Stimulated activated memory B cell treated with anti-CD40 and anti-IgM and Interleukin-4, amounts not matched to agents 10 μg/mL and 1 μg/mL and 100 μg/mL, for 72 hours (primary cell): ENCODE results near the gene CACNA1D.
"Not testable (repeated sequence)": the region's sequence is repeated elsewhere in the genome, so short reads cannot be mapped to it uniquely, and the experiment has no call there.

ENCODE experiments used
- ATAC-seq: fragments of 150-1000 bp; cut with Tn5 transposase; 2 replicates; pipeline ENCODE4 v1.10.0; 2021
- H3K27ac Mint-ChIP-seq: one replicate; pipeline ENCODE4 v1.8.0; 2022; ENCODE audit warnings: mild to moderate bottlenecking, mixed read lengths
- H3K27me3 Mint-ChIP-seq: one replicate; pipeline ENCODE4 v1.8.0; 2022; ENCODE audit warnings: mixed read lengths
- H3K36me3 Mint-ChIP-seq: one replicate; pipeline ENCODE4 v1.8.0; 2022; ENCODE audit warnings: mixed read lengths
- H3K4me1 Mint-ChIP-seq: one replicate; pipeline ENCODE4 v1.8.0; 2022; ENCODE audit warnings: mixed read lengths
- H3K4me3 Mint-ChIP-seq: one replicate; pipeline ENCODE4 v1.8.0; 2022; ENCODE audit warnings: mild to moderate bottlenecking, moderate library complexity, mixed read lengths
- H3K9me3 Mint-ChIP-seq: one replicate; pipeline ENCODE4 v1.8.0; 2022; ENCODE audit warnings: mixed read lengths

CACNA1D gene

DNA sequence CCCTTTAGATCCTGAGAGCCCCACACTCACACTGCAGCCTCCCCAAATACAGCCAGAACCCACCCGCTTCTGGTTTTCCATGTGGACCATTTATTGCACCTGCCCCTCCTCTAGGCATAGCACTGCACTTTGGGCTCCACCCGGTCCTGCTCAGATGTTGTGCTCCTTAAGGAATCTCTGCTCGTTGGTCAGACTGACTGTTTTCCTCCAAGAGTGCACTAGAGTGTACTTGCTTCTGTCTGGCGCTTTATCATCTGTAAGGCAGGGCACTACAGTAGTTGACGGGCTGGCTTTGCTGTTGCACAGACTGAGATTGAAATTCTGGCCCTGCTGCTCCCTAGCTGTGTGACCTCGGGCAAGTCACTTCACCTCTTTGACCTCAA, 124.1 kb downstream of the CACNA1D start:
- ATAC-seq, result no peak
- Mint-ChIP-seq H3K9me3 (no peaks in the 10 kb centered on the region), H3K36me3 (no peaks in the 10 kb centered on the region), H3K27me3 (no peaks in the 10 kb centered on the region), H3K4me1 (peaks cover 14% of the 10 kb centered on the region), H3K27ac (no peak overlapping the region), H3K4me3 (no peak overlapping the region)

DNA sequence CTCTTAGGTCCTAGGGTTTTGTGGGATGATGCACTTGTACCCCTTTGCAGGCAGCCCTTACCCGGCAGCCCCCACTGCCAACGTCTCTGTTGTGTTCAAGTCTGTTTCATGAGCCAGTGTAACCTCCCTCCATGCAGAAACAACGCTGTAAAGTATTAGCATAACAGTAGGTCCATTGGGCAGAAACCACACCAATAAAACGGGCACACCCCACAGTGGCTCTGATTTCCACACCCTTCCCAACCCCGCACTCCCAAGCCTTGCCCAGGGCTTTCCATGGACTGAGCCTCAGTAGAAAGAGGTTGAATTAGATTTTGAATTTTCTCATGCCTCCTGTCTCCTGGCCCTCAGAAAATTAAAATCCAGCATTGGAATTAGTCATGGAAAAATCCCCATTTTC, 124.5 kb downstream of the CACNA1D start:
- H3K36me3 Mint-ChIP-seq, result no peaks in the 10 kb centered on the region
- peaks cover 10% of the 10 kb centered on the region for H3K4me1 Mint-ChIP-seq
- no peak overlapping the region for H3K27ac Mint-ChIP-seq
- no peak for ATAC-seq
- H3K4me3 Mint-ChIP-seq, result no peak overlapping the region
- H3K9me3 Mint-ChIP-seq, result no peaks in the 10 kb centered on the region
- H3K27me3 Mint-ChIP-seq, result no peaks in the 10 kb centered on the region

GRCh38 chr3:53624061-53624857, 129.8 kb downstream of the CACNA1D start:
- Mint-ChIP-seq H3K4me3 (no peak overlapping the region), H3K27me3 (peaks cover 22% of the 10 kb centered on the region), H3K27ac (no peak overlapping the region), H3K36me3 (no peaks in the 10 kb centered on the region), H3K4me1 (no peaks in the 10 kb centered on the region), H3K9me3 (no peaks in the 10 kb centered on the region)
- no peak for ATAC-seq

GRCh38 chr3:53626876-53627275, 132.5 kb downstream of the CACNA1D start:
- Mint-ChIP-seq H3K4me3 (no peak overlapping the region), H3K9me3 (peaks cover 3% of the 10 kb centered on the region), H3K27ac (no peak overlapping the region), H3K36me3 (no peaks in the 10 kb centered on the region), H3K27me3 (peaks cover 22% of the 10 kb centered on the region), H3K4me1 (no peaks in the 10 kb centered on the region)
- no peak for ATAC-seq

GRCh38 chr3:53628536-53629401, 134.4 kb downstream of the CACNA1D start:
- Mint-ChIP-seq H3K27me3 (peaks cover 22% of the 10 kb centered on the region), H3K9me3 (peaks cover 3% of the 10 kb centered on the region), H3K27ac (no peak overlapping the region), H3K36me3 (no peaks in the 10 kb centered on the region), H3K4me3 (no peak overlapping the region), H3K4me1 (no peaks in the 10 kb centered on the region)
- no peak for ATAC-seq

GRCh38 chr3:53629402-53629723, 135.0 kb downstream of the CACNA1D start:
- Mint-ChIP-seq H3K4me3 (no peak overlapping the region), H3K27ac (no peak overlapping the region), H3K27me3 (peaks cover 25% of the 10 kb centered on the region), H3K4me1 (no peaks in the 10 kb centered on the region), H3K36me3 (no peaks in the 10 kb centered on the region), H3K9me3 (peaks cover 3% of the 10 kb centered on the region)
- ATAC-seq, result no peak

GRCh38 chr3:53630547-53630946, 136.1 kb downstream of the CACNA1D start:
- no peak for ATAC-seq
- Mint-ChIP-seq H3K4me1 (no peaks in the 10 kb centered on the region), H3K9me3 (peaks cover 3% of the 10 kb centered on the region), H3K4me3 (no peak overlapping the region), H3K36me3 (no peaks in the 10 kb centered on the region), H3K27ac (no peak overlapping the region), H3K27me3 (peaks cover 31% of the 10 kb centered on the region)

DNA sequence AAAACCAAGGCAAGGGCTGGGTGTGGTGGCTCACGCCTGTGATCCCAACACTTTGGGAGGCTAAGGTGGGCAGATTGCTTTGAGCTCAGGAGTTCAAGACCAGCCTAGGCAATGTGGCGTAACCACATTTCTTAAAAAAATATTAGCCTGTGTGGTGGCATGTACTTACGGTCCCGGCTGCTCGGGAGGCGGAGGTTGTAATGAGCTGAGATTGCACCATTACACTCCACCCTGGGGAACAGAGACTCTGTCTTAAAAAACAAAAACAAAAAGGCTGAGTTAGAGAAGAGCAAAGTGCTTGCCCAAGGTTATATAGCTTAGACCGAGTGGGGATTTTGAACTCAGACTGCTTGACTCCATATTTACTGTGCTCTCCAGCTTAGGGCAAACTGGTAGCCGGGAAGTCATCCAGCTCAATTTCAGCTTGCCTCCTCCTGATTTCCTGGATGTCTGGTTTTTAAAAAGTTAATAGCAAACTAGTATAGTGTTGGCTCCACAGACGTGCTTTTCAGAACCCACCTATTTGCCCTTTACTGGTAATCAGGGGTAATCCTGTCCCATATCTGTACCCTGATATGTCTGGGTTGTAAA, 138.9 kb downstream of the CACNA1D start:
- Mint-ChIP-seq H3K9me3 (peaks cover 3% of the 10 kb centered on the region), H3K27ac (no peak overlapping the region), H3K4me1 (no peaks in the 10 kb centered on the region), H3K36me3 (no peaks in the 10 kb centered on the region), H3K4me3 (no peak overlapping the region), H3K27me3 (peaks cover 30% of the 10 kb centered on the region)
- no peak for ATAC-seq

DNA sequence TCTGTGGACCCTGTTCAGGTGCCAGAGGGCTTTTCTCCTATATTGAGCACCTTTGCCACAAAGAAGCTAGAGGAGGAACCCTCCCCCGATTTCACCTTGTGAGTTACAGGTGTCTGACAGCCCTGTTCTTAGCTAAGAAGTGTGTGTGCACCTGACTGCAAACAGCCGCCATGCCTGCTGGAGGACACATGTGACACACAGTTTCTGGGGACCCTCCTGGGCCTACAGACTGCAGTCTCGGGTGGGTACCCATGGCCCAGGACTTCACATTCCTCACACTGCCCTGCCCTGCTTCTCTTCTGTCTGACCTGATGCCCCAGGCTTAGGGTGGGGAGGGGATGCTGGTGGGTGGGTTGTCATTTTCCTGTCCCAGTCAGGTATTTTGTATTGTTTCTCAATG, 140.6 kb downstream of the CACNA1D start:
- H3K9me3 Mint-ChIP-seq, result peaks cover 3% of the 10 kb centered on the region
- H3K36me3 Mint-ChIP-seq, result no peaks in the 10 kb centered on the region
- H3K4me1 Mint-ChIP-seq, result no peaks in the 10 kb centered on the region
- ATAC-seq, result no peak
- H3K27ac Mint-ChIP-seq, result no peak overlapping the region
- H3K4me3 Mint-ChIP-seq, result no peak overlapping the region
- peaks cover 30% of the 10 kb centered on the region for H3K27me3 Mint-ChIP-seq

GRCh38 chr3:53638806-53639205, 144.4 kb downstream of the CACNA1D start:
- H3K27me3 Mint-ChIP-seq, result peaks cover 40% of the 10 kb centered on the region
- H3K9me3 Mint-ChIP-seq, result not testable (repeated sequence)

DNA sequence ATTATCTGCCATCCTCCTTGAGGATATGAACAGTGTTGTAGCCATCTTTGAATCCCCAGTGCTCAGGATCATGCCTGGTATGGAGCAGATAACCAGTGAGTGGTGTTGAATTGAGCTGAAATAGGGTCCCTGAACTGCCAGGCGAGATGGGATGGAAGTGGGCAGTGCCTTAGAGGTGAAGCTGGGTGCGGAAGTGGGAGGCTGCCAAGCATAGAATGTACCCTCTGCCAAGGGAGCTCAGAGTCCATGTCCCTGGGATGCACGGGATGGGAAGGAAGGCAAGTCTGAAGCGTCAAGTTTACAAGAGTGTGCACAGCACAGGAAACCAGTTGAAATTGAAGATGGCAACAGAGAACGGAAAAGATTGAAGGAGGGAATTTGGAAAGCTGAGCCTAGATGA, 147.0 kb downstream of the CACNA1D start:
- no peak overlapping the region for H3K4me3 Mint-ChIP-seq
- no peaks in the 10 kb centered on the region for H3K36me3 Mint-ChIP-seq
- no peaks in the 10 kb centered on the region for H3K4me1 Mint-ChIP-seq
- no peak overlapping the region for H3K27ac Mint-ChIP-seq
- H3K27me3 Mint-ChIP-seq, result peaks cover 31% of the 10 kb centered on the region
- no peak for ATAC-seq
- H3K9me3 Mint-ChIP-seq, result no peaks in the 10 kb centered on the region

More at GRCh38 chr3:53638806-53639205, 144.4 kb downstream of the CACNA1D start:
- H3K4me1 Mint-ChIP-seq, H3K4me3 Mint-ChIP-seq, ATAC-seq, H3K27ac Mint-ChIP-seq, H3K36me3 Mint-ChIP-seq: not testable (repeated sequence)

- H3K27ac Mint-ChIP-seq, result no peak overlapping the region
These were observed 147.8 kb downstream of the CACNA1D start for GRCh38 chr3:53642211-53642610.

DNA sequence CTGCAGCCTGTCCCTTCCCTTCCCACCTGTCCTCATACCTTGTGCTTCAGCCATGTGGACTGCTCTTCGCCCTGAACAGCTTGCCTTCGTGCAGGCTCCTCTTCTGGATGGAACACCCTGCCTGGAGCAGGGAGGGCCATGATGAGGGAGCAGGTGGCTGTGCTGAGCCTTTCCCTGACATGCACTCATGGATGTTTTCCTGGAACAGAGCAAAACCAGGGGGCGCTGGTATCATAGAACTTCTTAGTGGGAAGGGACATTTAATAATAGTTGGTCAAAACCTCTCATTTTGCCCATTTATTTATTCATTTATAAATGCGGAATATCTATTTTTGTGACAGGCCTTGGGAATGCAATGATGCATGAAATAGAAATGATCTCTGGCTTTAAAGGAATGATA, 149.3 kb downstream of the CACNA1D start:
- H3K4me3 Mint-ChIP-seq, result no peak overlapping the region
- ATAC-seq, result no peak
- H3K27me3 Mint-ChIP-seq, result peaks cover 32% of the 10 kb centered on the region
- no peaks in the 10 kb centered on the region for H3K9me3 Mint-ChIP-seq
- H3K36me3 Mint-ChIP-seq, result no peaks in the 10 kb centered on the region
- no peak overlapping the region for H3K27ac Mint-ChIP-seq
- H3K4me1 Mint-ChIP-seq, result no peaks in the 10 kb centered on the region

More at GRCh38 chr3:53642211-53642610, 147.8 kb downstream of the CACNA1D start:
- no peak for ATAC-seq
- no peaks in the 10 kb centered on the region for H3K36me3 Mint-ChIP-seq
- H3K4me1 Mint-ChIP-seq, result no peaks in the 10 kb centered on the region
- no peaks in the 10 kb centered on the region for H3K9me3 Mint-ChIP-seq
- no peak overlapping the region for H3K4me3 Mint-ChIP-seq
- peaks cover 25% of the 10 kb centered on the region for H3K27me3 Mint-ChIP-seq

GRCh38 chr3:53645754-53646153, 151.3 kb downstream of the CACNA1D start:
- Mint-ChIP-seq H3K27me3 (peaks cover 36% of the 10 kb centered on the region), H3K4me1 (peaks cover 11% of the 10 kb centered on the region), H3K9me3 (no peaks in the 10 kb centered on the region), H3K4me3 (no peak overlapping the region), H3K36me3 (no peaks in the 10 kb centered on the region), H3K27ac (no peak overlapping the region)
- no peak for ATAC-seq

DNA sequence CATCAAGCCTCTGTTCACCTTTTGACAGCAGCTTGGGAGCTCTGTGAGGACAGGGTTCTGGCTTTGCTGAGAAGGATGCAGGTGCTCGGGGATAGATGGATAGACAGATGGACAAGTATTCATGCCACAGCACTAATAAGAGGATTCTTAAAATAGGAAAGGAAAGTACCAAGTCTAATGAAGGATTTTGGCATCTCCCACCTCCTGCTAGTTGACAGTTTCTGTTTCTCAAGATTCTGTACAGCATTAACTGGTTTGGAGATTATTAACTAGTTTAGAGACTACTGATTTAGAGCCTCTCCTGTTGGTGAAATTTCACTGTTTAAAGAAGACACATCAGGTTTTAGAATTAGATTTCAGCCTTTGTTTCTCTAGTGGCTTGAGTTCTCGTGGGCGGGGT, 152.3 kb downstream of the CACNA1D start:
- H3K27ac Mint-ChIP-seq, result no peak overlapping the region

More for the DNA sequence above, 152.3 kb downstream of the CACNA1D start:
- peaks cover 28% of the 10 kb centered on the region for H3K27me3 Mint-ChIP-seq
- no peaks in the 10 kb centered on the region for H3K36me3 Mint-ChIP-seq
- peaks cover 15% of the 10 kb centered on the region for H3K4me1 Mint-ChIP-seq
- H3K4me3 Mint-ChIP-seq, result no peak overlapping the region
- no peaks in the 10 kb centered on the region for H3K9me3 Mint-ChIP-seq
- no peak for ATAC-seq
